ENCODE data around the gene SLC8B1. TPM values are rescaled to one million over a fixed set of nuclear protein-coding genes. Genes with fewer than 3 reads are reported as not detected.

Gene SLC8B1
- total RNA-seq, 1 donor from 2014 or later: 44.6 TPM

DNA sequence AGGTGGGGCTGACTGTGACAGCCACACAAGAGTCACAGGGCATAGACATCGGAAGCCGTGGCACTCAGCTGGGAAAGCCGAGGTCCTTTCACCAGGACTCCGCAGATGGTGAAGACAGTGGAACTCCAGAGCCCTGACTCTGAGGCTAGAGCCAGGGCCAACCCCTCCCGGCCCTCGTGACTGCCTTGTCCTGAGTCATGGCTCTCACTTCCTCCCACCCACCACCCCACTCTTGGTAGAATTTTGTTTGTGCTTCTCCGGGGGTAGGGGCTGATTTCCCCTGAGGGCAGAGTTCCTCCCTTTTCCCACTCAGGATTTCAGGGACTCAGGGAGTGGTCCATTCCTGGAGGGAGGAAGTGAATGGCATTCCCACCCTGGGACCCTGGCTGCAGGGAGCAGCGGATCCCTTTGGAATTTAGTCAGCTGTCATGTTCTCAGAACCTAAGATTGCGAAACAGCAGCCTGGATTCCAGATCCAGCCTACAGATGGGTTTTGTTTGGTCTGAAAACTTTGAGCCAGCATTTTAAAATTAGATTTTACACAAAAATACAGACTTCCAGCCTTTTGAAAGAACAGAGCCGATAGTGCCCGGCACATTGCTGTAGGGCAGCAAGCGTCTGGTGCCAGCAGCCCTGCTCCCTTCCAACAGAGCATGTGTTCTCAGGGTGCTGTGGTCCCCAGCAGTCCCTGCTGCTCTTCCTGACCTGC is 62.9 kb downstream of the SLC8B1 start:
- no peak overlapping the region for H3K27ac Mint-ChIP-seq (ENCODE audit: unreplicated experiment)

DNA sequence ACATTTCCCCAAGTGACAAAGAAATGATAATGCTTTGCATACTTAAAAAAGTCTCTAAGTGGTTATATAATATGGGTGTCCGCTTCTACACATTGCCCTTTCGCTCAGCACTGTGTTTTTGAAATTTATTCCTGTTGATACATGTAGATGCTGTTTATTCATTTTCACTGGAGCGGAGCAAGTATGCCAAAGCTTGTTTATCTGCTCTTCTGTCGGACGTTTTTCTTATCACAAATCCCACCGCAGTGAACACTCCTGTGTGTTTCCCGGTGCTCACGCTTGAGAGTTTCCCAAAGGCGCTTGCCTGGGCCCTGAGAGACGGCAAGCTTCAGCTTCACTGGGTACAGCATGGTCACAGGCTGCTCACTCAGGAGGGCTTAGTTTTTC is 63.5 kb downstream of the SLC8B1 start:
- peaks cover 5% of the 10 kb centered on the region for H3K4me1 Mint-ChIP-seq (ENCODE audit: unreplicated experiment)
- no peak overlapping the region for H3K4me3 Mint-ChIP-seq (ENCODE audit: unreplicated experiment)
- H3K9me3 Mint-ChIP-seq (ENCODE audit: unreplicated experiment): no peaks in the 10 kb centered on the region
- DNase-seq (ENCODE audit: low spot score): no peak
- no peaks in the 10 kb centered on the region for H3K36me3 Mint-ChIP-seq (ENCODE audit: low read depth, unreplicated experiment)
- no peaks in the 10 kb centered on the region for H3K27me3 Mint-ChIP-seq (ENCODE audit: unreplicated experiment)
- H3K27ac Mint-ChIP-seq (ENCODE audit: unreplicated experiment): no peak overlapping the region
- TF ChIP-seq, protein P1, sequence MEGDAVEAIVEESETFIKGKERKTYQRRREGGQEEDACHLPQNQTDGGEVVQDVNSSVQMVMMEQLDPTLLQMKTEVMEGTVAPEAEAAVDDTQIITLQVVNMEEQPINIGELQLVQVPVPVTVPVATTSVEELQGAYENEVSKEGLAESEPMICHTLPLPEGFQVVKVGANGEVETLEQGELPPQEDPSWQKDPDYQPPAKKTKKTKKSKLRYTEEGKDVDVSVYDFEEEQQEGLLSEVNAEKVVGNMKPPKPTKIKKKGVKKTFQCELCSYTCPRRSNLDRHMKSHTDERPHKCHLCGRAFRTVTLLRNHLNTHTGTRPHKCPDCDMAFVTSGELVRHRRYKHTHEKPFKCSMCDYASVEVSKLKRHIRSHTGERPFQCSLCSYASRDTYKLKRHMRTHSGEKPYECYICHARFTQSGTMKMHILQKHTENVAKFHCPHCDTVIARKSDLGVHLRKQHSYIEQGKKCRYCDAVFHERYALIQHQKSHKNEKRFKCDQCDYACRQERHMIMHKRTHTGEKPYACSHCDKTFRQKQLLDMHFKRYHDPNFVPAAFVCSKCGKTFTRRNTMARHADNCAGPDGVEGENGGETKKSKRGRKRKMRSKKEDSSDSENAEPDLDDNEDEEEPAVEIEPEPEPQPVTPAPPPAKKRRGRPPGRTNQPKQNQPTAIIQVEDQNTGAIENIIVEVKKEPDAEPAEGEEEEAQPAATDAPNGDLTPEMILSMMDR (IDR thresholded peaks at IDR 0.05; ENCODE audit: unreplicated experiment): no peak

More for the DNA sequence above, 62.9 kb downstream of the SLC8B1 start:
- Mint-ChIP-seq H3K4me3 (ENCODE audit: unreplicated experiment) (no peak overlapping the region), H3K36me3 (ENCODE audit: low read depth, unreplicated experiment) (no peaks in the 10 kb centered on the region), H3K27me3 (ENCODE audit: unreplicated experiment) (no peaks in the 10 kb centered on the region), H3K9me3 (ENCODE audit: unreplicated experiment) (no peaks in the 10 kb centered on the region), H3K4me1 (ENCODE audit: unreplicated experiment) (peaks cover 6% of the 10 kb centered on the region)
- DNase-seq (ENCODE audit: low spot score): no peak
- TF ChIP-seq, protein P1 (IDR thresholded peaks at IDR 0.05; ENCODE audit: unreplicated experiment): no peak

DNA sequence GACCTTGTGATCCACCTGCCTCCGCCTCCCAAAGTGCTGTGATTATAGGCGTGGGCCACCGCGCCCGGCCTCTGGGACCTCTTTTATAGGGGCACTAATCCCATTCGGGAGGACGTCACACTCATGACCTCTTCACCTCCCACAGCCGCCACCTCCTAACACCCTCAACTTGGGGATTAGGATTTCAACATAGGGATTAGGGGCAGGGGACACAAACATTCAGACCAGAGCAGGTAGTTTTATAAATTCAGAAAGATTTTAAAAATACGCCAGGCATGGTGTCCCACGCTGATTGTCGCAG is 64.2 kb downstream of the SLC8B1 start:
- no peak overlapping the region for H3K27ac Mint-ChIP-seq (ENCODE audit: unreplicated experiment)
- H3K4me3 Mint-ChIP-seq (ENCODE audit: unreplicated experiment): no peak overlapping the region
- H3K9me3 Mint-ChIP-seq (ENCODE audit: unreplicated experiment): no peaks in the 10 kb centered on the region
- peaks cover 2% of the 10 kb centered on the region for H3K4me1 Mint-ChIP-seq (ENCODE audit: unreplicated experiment)
- H3K36me3 Mint-ChIP-seq (ENCODE audit: low read depth, unreplicated experiment): no peaks in the 10 kb centered on the region
- DNase-seq (ENCODE audit: low spot score): no peak
- H3K27me3 Mint-ChIP-seq (ENCODE audit: unreplicated experiment): no peaks in the 10 kb centered on the region
- TF ChIP-seq, protein P1 (IDR thresholded peaks at IDR 0.05; ENCODE audit: unreplicated experiment): no peak

DNA sequence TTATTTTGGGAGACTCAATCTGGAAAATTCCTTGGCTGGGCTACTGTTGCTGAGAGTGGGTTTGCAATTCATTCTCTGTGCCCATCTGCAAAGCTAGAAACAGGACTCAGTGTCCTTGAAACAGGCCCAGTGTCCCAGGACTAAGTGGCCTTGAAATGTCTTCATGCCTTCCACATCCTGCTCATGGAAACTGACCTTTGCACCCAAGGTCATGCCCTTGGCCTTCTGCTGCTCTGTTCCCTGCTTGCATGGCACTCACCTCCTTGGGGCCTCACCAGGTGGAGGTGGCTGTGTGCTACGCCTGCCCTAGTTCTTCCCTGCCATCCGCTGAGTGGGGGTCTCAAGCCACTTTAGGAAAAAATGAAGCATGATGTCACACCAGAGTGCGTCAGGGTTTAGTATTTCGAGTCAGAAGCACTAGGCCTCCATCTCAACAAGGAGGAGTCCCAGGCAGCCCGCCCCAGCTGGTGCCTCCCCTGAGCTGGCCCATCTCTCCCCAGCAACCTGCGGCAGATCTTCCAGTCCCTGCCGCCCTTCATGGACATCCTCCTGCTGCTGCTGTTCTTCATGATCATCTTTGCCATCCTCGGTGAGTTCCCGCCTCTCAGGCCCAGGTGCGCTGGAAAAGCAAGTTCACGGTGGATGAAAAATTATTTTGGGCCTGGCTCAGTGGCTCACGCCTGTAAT is 65.5 kb downstream of the SLC8B1 start:
- no peak overlapping the region for H3K27ac Mint-ChIP-seq (ENCODE audit: unreplicated experiment)
- DNase-seq (ENCODE audit: low spot score): no peak
- H3K27me3 Mint-ChIP-seq (ENCODE audit: unreplicated experiment): no peaks in the 10 kb centered on the region
- peaks cover 2% of the 10 kb centered on the region for H3K4me1 Mint-ChIP-seq (ENCODE audit: unreplicated experiment)
- H3K36me3 Mint-ChIP-seq (ENCODE audit: low read depth, unreplicated experiment): no peaks in the 10 kb centered on the region
- H3K4me3 Mint-ChIP-seq (ENCODE audit: unreplicated experiment): no peak overlapping the region
- no peaks in the 10 kb centered on the region for H3K9me3 Mint-ChIP-seq (ENCODE audit: unreplicated experiment)
- TF ChIP-seq, protein P1 (IDR thresholded peaks at IDR 0.05; ENCODE audit: unreplicated experiment): no peak

DNA sequence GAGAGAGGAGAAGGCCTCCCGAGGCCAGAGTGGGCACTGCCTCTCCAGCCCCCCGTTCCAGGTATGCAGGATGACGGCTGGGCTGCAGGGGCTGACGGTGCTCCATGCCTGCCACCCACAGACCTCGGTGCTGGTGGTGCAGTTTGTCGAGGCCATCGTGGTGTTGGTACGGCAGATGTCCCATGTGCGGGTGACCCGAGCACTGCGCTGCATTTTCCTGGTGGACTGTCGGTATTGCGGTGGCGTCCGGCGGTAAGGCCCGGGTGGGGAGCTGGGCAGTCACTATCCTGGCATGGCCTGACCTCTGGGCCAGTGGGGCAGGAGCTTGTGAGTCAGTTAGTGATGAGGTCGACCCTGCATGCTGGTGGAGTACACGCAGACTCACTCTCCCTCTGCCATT is 66.3 kb downstream of the SLC8B1 start:
- Mint-ChIP-seq H3K9me3 (ENCODE audit: unreplicated experiment) (no peaks in the 10 kb centered on the region), H3K27ac (ENCODE audit: unreplicated experiment) (no peak overlapping the region), H3K4me1 (ENCODE audit: unreplicated experiment) (peaks cover 2% of the 10 kb centered on the region), H3K27me3 (ENCODE audit: unreplicated experiment) (no peaks in the 10 kb centered on the region), H3K4me3 (ENCODE audit: unreplicated experiment) (no peak overlapping the region), H3K36me3 (ENCODE audit: low read depth, unreplicated experiment) (no peaks in the 10 kb centered on the region)
- DNase-seq (ENCODE audit: low spot score): no peak
- TF ChIP-seq, protein P1 (IDR thresholded peaks at IDR 0.05; ENCODE audit: unreplicated experiment): no peak

Measured in endothelial cell (in vitro differentiated cells).